ENCODE data around the gene TRIM44.

- no peak for TF ChIP-seq CTCF (conservative IDR thresholded peaks at IDR 0.05 in 1 of 2, IDR thresholded peaks at IDR 0.05 in 1 of 2; ENCODE audit: extremely low read depth in 1 of 2, insufficient read depth in 1 of 2, low read depth in 1 of 2, low read length in 2 of 2)
- TF ChIP-seq EZH2 (IDR thresholded peaks at IDR 0.05; ENCODE audit: borderline replicate concordance, low read length) = no peak
Measured at GRCh38 chr11:35723493-35723892, 60.9 kb downstream of the TRIM44 start.
